GM21825 (cell line): ENCODE measurements around the gene LLGL1.

Experiments
- ATAC-seq: cut with Tn5 transposase; IDR thresholded peaks from one replicate; pipeline ENCODE4 v1.9.1; 2021; ENCODE audit warnings: mild to moderate bottlenecking, moderate library complexity; ENCODE audit not compliant: unreplicated experiment

Gene LLGL1

DNA sequence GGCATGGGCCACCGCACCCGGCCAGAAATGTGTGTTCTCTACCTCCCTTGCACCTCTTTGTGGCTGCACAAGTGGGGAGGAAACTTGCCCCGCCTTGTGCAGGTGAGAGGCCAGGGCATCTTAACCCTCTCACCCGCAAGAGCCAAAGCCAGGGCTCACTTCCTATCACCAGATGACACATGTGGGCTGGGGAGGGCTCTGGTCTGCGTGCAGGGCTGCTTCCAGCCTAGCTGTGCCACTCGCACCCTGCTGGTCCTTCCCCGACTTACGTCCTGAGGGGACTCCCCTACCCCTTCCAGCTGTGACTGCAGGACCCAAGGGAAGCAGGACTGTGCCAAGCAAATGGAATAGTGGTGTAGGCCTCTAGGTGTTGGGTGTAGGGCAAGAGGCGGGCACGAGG lies 41.9 kb downstream of the LLGL1 start:
- ATAC-seq: no peak

DNA sequence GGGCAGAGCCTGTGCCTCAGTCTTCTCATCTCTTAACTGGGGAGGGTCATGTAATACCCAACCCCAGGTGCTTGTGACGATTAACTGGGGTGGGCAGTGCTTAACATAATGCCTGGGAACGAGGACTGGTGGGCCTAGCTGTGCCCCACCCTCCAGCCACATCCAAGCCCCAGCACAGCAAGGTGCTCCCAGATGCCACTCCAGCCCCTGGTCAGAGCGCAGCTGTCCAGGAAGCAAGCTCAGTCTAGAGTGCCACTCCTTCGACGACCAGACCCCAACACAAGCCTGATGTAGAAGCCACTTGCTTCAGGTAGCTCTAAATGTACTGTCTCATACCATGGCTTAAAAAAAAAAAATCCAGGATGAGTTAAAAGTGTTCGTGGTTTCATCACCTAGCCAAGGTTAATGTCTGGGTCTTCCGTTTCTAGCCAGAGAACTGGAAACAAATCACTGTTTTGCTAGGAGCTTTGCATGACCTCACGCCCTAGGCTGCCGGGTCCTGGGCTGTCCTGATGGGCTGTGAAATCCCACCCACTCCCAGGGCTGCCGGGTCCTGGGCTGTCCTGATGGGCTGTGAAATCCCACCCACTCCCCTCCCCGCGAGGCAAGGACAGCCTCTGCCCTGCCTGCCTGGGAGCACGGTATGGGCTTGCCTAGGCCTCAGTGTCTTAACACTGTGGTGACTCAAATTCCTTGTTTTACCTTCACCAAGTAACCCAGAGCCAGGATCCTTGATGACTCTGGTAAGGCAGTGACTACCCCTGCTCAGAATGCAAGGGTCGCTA lies 42.7 kb downstream of the LLGL1 start:
- ATAC-seq: no peak

DNA sequence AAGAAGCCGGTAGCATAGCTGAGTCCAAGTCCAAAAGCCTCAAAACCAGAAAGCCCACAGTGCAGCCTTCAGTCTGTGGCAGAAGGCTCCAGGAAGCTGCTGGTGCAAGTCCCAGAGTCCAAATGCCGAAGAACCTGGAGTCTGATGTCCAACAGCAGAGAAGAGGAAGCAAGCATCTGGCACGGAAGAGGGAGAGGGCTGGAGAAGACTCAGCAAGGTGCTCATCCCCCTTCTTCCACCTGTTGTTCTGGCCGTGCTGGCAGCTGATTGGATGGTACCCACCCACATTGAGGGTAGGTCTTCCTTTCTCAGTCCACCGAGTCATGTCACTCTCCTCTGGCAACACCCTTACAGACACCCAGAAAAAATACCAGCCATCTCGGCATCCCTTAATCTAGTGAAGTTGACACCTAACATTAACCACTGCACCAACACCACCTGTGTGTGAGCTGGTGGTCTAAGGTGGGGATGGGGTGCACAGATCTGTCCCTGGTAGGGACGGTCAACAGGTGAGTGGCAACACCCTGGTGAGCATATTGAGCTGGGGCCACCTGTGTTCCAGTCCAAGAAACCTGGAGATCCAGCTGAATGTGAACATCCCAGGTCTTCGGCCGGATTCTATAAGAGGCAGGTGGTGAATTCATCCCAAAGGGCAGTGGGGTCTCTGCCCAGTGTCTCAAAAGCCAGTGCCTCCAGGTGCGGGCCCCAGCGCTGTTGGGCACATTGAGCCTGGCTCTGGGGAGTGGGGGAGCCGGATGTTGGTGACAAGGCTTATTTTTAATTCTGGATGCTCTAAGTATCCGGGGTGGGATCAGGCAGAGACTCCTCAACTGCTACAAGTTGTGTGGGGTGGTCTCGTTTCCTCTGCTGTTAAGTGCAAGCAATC lies 44.9 kb downstream of the LLGL1 start:
- ATAC-seq: no peak

DNA sequence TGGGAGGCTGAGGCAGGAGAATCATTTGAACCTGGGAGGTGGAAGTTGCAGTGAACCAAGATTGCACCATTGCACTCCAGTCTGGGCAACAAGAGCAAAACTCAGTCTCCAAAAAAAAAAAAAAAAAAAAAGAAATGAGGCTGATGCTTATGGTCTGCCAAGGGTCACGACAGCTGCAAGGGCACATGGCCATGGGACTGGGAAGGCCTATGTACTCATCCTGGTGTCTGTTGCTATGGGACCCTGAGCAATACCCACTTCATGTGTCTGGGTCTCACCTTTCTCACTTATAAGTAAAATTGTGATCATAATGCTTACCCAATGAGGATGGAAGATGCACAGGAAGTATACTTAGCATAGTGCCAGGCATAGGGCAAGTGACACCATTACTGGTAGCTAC lies 51.6 kb downstream of the LLGL1 start:
- ATAC-seq: no peak

DNA sequence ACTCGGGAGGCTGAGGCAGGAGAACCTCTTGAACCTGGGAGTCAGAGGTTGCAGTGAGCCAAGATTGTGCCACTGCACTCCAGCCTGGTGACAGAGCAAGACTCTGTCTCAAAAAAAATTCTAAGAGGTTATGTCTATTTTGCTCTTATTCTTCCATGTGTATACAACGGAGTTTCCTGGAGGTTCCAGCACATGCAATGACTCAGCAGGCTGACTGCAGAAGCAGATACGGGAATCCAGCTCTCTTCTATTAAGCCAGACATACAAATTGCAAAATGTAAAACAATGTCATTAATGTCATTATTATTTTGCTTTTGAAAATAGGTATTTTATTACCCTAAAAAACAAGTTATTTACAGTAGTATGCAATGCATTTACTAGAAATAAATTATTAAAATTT lies 53.4 kb downstream of the LLGL1 start:
- ATAC-seq: no peak

DNA sequence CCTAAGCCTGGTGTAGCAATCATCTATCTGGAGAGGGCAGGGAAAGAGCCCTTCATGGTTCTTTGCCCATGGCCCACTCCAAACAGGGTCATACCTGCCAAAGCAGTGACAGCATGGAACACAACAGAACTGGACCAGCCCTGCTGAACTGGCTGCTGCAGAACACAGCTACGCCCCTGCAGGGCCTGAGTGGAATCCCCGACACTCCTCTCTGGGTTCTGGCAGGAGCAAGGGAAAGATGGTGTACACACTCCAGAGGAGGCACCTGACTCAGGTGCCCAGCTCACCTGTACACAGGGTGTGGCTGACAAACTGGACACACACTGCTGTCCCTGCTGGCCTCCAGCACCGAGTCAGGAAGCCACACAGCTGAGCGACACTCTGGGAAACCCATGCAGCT lies 54.8 kb downstream of the LLGL1 start:
- ATAC-seq: no peak

DNA sequence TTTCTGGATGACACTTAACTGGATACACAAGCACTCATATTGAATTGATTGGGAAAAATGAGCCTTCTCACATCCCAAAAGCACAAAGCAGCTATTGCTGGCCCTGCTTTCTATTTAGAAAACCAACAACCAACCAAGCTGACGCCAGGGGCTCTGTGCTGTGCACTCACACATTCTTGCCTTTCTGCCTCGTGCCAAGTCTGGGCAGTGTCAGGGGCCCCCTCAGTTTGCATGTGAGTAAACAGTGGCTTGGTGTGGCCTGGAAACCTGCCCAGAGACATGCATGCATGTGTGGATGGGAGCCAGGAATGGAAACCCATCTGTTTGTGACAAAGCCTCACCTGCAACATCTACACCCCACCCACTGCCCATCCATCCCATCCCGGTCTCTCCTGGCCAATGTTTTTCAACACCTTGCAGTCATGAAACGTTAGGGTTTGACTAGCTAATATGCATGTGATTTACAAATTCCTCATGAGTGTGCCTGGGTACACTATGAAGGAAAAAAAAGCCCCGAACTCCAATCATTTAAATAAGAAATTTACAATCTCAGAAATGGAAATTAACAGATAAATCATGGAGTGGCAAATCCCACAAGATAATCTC lies 55.4 kb downstream of the LLGL1 start:
- ATAC-seq: no peak

DNA sequence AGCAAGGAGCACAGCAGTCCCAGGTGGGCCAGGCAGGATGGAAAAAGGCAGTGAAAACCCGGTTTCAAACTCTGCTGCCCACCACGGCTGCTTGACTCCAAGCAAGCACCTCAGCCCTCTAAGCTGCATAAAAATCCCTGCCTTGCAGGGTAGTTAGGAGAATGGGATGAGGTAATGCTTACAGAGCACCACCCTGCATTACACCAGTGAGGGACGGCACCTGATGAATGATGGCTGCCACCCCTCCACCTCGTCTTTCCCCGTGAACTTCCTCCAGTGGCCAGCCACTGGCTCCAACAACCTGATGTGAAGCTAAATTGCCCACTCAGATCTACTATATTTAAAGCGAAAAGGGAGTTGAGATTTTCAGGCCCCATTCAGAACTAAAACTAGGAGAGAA lies 56.4 kb downstream of the LLGL1 start:
- ATAC-seq: no peak

DNA sequence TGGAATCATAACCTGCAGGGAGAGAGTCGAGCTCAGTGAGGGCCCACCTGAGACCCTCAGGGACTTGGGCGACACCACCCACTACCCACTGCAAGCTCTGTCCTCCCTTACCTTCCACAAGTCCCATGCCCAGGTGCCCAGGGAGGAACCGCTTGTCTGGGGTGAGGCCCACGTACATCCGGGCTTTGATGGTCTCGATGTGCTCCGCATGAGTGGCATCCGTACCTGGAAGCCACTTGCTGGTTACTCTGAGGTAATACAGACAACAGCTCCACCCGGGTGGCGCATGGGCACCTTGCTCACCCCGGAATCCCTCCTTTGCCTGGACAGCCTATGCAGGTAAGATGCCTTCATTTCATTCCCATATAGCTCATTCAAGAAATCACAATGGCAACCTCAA lies 59.9 kb downstream of the LLGL1 start:
- no peak for ATAC-seq

DNA sequence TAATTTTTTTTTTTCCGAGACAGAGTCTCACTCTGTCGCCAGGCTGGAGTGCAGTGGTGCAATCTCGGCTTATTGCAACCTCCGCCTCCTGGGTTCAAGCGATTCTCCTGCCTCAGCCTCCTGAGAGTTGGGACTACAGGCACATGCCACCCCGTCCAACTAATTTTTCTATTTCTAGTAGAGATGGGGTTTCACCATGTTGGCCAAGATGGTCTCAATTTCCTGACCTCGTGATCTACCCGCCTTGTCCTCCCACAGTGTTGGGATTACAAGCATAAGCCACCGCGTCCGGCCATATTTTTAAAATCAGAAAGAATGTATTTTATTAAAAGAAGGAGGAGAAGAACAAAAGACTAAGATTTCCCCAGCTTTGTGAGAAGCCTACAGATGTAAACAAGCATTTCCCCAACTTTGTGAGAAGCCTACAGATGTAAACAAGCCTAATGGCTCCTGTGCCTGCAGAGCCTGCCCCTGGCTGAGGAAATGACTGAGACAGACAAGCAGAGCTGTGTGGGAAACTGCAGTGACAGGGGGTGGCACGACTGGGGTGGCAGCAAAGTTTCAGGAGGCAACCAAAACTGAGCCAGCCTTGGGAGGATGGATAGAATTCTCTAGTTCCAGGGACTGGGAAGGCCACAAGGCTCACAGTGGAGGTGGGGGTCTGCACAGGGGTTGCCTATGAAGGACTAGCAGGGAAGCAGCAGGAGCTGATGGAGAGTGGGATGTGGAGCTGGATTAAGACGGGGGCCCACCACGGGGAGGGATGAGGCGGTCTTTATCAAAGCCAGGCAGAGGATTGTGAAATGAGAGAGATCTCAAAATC lies 66.5 kb downstream of the LLGL1 start:
- ATAC-seq: no peak
